Measurements from ENCODE around the gene TTBK1.

The TTBK1 gene

GRCh38 chr6:43269273-43270007 lies 26.2 kb downstream of the TTBK1 start:
- Histone ChIP-seq H3K9me3 (no peaks in the 10 kb centered on the region), H3K27me3 (peaks cover 42% of the 10 kb centered on the region), H3K4me1 (peaks cover 30% of the 10 kb centered on the region), H3K27ac (no peak overlapping the region), H3K9ac (no peak overlapping the region), H4K20me1 (no peaks in the 10 kb centered on the region; the same call in 1 of the 2 replicates), H3K4me2 (peak overlapping the region; percentile 83), H3K4me3 (peak overlapping the region; percentile 54), H3K36me3 (no peaks in the 10 kb centered on the region)
- TF ChIP-seq Cebpa-rat (IDR thresholded peaks at IDR 0.05), result no peak

GRCh38 chr6:43271103-43271815 lies 28.0 kb downstream of the TTBK1 start:
- H3K4me3 ChIP-seq, result no peak overlapping the region
- peaks cover 60% of the 10 kb centered on the region for H3K27me3 ChIP-seq
- peak overlapping the region; percentile 83 for H3K4me2 ChIP-seq

GRCh38 chr6:43271944-43272343 lies 28.7 kb downstream of the TTBK1 start:
- H4K20me1 ChIP-seq, result peaks cover 6% of the 10 kb centered on the region; the same call in 1 of the 2 replicates
- H3K4me1 ChIP-seq, result peaks cover 43% of the 10 kb centered on the region
- peaks cover 67% of the 10 kb centered on the region for H3K27me3 ChIP-seq
- H3K27ac ChIP-seq, result no peak overlapping the region
- no peaks in the 10 kb centered on the region for H3K9me3 ChIP-seq
- 0 out of 2 replicates have a peak overlapping the region, but pooled peaks have one; percentile 83 for H3K4me2 ChIP-seq
- no peak overlapping the region for H3K9ac ChIP-seq
- no peak overlapping the region for H3K4me3 ChIP-seq
- no peak for TF ChIP-seq Cebpa-rat (IDR thresholded peaks at IDR 0.05)
- no peaks in the 10 kb centered on the region for H3K36me3 ChIP-seq

More at GRCh38 chr6:43271103-43271815, 28.0 kb downstream of the TTBK1 start:
- Histone ChIP-seq H4K20me1 (peaks cover 1% of the 10 kb centered on the region; the same call in 1 of the 2 replicates), H3K4me1 (peaks cover 38% of the 10 kb centered on the region), H3K9ac (no peak overlapping the region), H3K27ac (no peak overlapping the region), H3K36me3 (no peaks in the 10 kb centered on the region), H3K9me3 (no peaks in the 10 kb centered on the region)
- TF ChIP-seq Cebpa-rat (IDR thresholded peaks at IDR 0.05), result no peak

- Histone ChIP-seq H3K9ac (no peak overlapping the region), H3K27me3 (peaks cover 74% of the 10 kb centered on the region)
Observed at GRCh38 chr6:43273707-43274106, 30.4 kb downstream of the TTBK1 start.

GRCh38 chr6:43274127-43274915 lies 31.0 kb downstream of the TTBK1 start:
- Histone ChIP-seq H3K4me1 (peaks cover 40% of the 10 kb centered on the region), H3K4me3 (no peak overlapping the region), H3K27me3 (peaks cover 68% of the 10 kb centered on the region), H3K4me2 (no peak overlapping the region), H3K9me3 (no peaks in the 10 kb centered on the region), H3K27ac (no peak overlapping the region), H3K9ac (no peak overlapping the region), H4K20me1 (peaks cover 6% of the 10 kb centered on the region; the same call in 1 of the 2 replicates), H3K36me3 (no peaks in the 10 kb centered on the region)
- no peak for TF ChIP-seq Cebpa-rat (IDR thresholded peaks at IDR 0.05)

More at GRCh38 chr6:43273707-43274106, 30.4 kb downstream of the TTBK1 start:
- H3K27ac ChIP-seq, result no peak overlapping the region
- no peaks in the 10 kb centered on the region for H3K9me3 ChIP-seq
- H3K4me3 ChIP-seq, result no peak overlapping the region
- H4K20me1 ChIP-seq, result peaks cover 6% of the 10 kb centered on the region; the same call in 1 of the 2 replicates
- no peak overlapping the region for H3K4me2 ChIP-seq
- H3K36me3 ChIP-seq, result no peaks in the 10 kb centered on the region
- peaks cover 43% of the 10 kb centered on the region for H3K4me1 ChIP-seq
- TF ChIP-seq Cebpa-rat (IDR thresholded peaks at IDR 0.05), result no peak

- H4K20me1 ChIP-seq, result peaks cover 6% of the 10 kb centered on the region; the same call in 1 of the 2 replicates
- no peaks in the 10 kb centered on the region for H3K9me3 ChIP-seq
- no peak for TF ChIP-seq Cebpa-rat (IDR thresholded peaks at IDR 0.05)
- H3K27me3 ChIP-seq, result peaks cover 61% of the 10 kb centered on the region
- no peaks in the 10 kb centered on the region for H3K36me3 ChIP-seq
- H3K4me3 ChIP-seq, result peak overlapping the region; percentile 54; the same call in 1 of the 2 replicates
- peaks cover 33% of the 10 kb centered on the region for H3K4me1 ChIP-seq
- H3K9ac ChIP-seq, result no peak overlapping the region
- peak overlapping the region; percentile 88 for H3K4me2 ChIP-seq
- no peak overlapping the region for H3K27ac ChIP-seq
Observed at GRCh38 chr6:43274916-43275597, 31.8 kb downstream of the TTBK1 start.

- no peak for TF ChIP-seq Cebpa-rat (IDR thresholded peaks at IDR 0.05)
- no peak overlapping the region for H3K27ac ChIP-seq
- H4K20me1 ChIP-seq, result peaks cover 6% of the 10 kb centered on the region; the same call in 1 of the 2 replicates
- no peak overlapping the region for H3K9ac ChIP-seq
- H3K36me3 ChIP-seq, result no peaks in the 10 kb centered on the region
- H3K27me3 ChIP-seq, result peaks cover 53% of the 10 kb centered on the region
- no peaks in the 10 kb centered on the region for H3K9me3 ChIP-seq
- peaks cover 24% of the 10 kb centered on the region for H3K4me1 ChIP-seq
- H3K4me2 ChIP-seq, result peak overlapping the region; percentile 88
- H3K4me3 ChIP-seq, result peak overlapping the region; percentile 54
Observed at GRCh38 chr6:43275801-43276576, 32.7 kb downstream of the TTBK1 start.

- Histone ChIP-seq H3K27ac (no peak overlapping the region), H3K9ac (no peak overlapping the region)
Observed at GRCh38 chr6:43276577-43277305, 33.5 kb downstream of the TTBK1 start.

More at GRCh38 chr6:43276577-43277305, 33.5 kb downstream of the TTBK1 start:
- Histone ChIP-seq H3K36me3 (no peaks in the 10 kb centered on the region), H3K9me3 (no peaks in the 10 kb centered on the region), H3K4me1 (peaks cover 16% of the 10 kb centered on the region), H3K4me2 (peak overlapping the region; percentile 88), H3K4me3 (peak overlapping the region; percentile 54), H4K20me1 (peaks cover 6% of the 10 kb centered on the region; the same call in 1 of the 2 replicates), H3K27me3 (peaks cover 53% of the 10 kb centered on the region)
- TF ChIP-seq Cebpa-rat (IDR thresholded peaks at IDR 0.05), result no peak

Data from BLaER1 (cell line).